G401.6 (cell line): ENCODE measurements around the gene RND3.

Experiments used
- FAIRE-seq: peaks from 2 replicates; lab custom pipeline; 2012; peaks lifted over from hg19 to GRCh38; lab: Jason Lieb, UNC

Gene RND3

GRCh38 chr2:150491943-150492342 lies 4.5 kb upstream of the RND3 start:
- FAIRE-seq, result no peak

- FAIRE-seq, result no peak
These were observed 4.0 kb upstream of the RND3 start for GRCh38 chr2:150491430-150491829.

GRCh38 chr2:150490466-150490865 lies 3.0 kb upstream of the RND3 start:
- FAIRE-seq, result no peak

- no peak for FAIRE-seq
These were observed 655 bp downstream of the RND3 start for GRCh38 chr2:150486539-150487484.

- no peak for FAIRE-seq
These were observed 1.5 kb downstream of the RND3 start for GRCh38 chr2:150485871-150486538.

- FAIRE-seq, result no peak
These were observed 2.2 kb downstream of the RND3 start for GRCh38 chr2:150485114-150485870.

- FAIRE-seq, result no peak
These were observed 2.9 kb downstream of the RND3 start for GRCh38 chr2:150484461-150485021.

GRCh38 chr2:150484006-150484405 lies 3.5 kb downstream of the RND3 start:
- no peak for FAIRE-seq

- FAIRE-seq, result peak; percentile 90
These were observed 3.9 kb downstream of the RND3 start for GRCh38 chr2:150483532-150483931.

- FAIRE-seq, result no peak
These were observed 4.6 kb downstream of the RND3 start for GRCh38 chr2:150482667-150483400.

- peak; percentile 30 for FAIRE-seq
These were observed 5.4 kb downstream of the RND3 start for GRCh38 chr2:150482111-150482510.

- FAIRE-seq, result peak; percentile 64
These were observed 6.3 kb downstream of the RND3 start for GRCh38 chr2:150480971-150481830.

GRCh38 chr2:150480241-150480640 lies 7.2 kb downstream of the RND3 start:
- FAIRE-seq, result no peak

GRCh38 chr2:150479075-150479915 lies 8.2 kb downstream of the RND3 start:
- peak; percentile 87 for FAIRE-seq

- FAIRE-seq, result peak; percentile 94
These were observed 9.1 kb downstream of the RND3 start for GRCh38 chr2:150478200-150478974.

GRCh38 chr2:150477347-150477746 lies 10.1 kb downstream of the RND3 start:
- no peak for FAIRE-seq

- peak; percentile 68 for FAIRE-seq
These were observed 10.6 kb downstream of the RND3 start for GRCh38 chr2:150476809-150477302.

- no peak for FAIRE-seq
These were observed 11.2 kb downstream of the RND3 start for GRCh38 chr2:150476286-150476685.
